GM18517 (cell line): Measurements from ENCODE around the gene OR1F1.

Experiments used
- ATAC-seq: cut with Tn5 transposase; IDR thresholded peaks from one replicate; pipeline ENCODE4 v1.9.1; 2021; ENCODE audit warnings: mild to moderate bottlenecking, moderate library complexity; ENCODE audit not compliant: unreplicated experiment

OR1F1 gene

DNA sequence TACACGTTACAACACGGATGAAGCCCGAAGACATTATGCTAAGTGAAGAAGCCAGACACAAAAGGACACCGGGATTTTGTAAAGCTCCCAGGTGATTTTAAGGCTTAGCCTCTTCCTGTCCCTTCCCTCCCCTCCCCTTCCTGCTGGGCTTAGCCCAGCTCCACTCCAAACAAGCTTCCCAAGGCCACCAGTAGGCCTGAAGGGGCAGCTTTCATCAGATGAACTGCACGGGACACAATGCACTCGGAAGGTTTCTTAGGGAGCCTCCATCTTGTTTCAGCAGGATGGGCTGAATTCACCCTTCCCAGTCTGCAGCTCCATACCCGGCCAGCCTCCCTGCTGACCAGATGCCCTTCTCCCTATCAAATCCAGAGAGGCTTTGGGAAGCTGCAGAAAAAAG, 58.0 kb downstream of the OR1F1 start:
- ATAC-seq, result no peak

DNA sequence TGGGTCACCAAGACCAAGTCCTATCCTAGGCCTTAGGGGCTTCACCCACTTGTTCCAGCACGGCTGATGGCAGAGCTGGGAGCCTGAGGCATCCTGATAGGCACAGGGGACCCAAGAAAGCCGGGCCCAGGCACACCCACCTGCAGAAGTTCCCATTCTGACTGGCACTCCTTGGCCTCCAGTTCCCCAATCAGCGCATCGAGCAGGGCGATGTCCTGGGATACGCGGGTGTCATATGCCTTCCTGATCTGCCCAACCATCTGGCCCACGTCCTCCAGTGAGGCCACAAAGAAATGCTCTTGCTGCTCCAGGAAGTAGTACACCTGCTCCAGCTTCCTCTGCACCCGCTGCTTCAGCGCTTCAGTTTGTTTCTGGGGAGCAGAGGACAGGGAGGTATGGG, 58.9 kb downstream of the OR1F1 start:
- no peak for ATAC-seq

DNA sequence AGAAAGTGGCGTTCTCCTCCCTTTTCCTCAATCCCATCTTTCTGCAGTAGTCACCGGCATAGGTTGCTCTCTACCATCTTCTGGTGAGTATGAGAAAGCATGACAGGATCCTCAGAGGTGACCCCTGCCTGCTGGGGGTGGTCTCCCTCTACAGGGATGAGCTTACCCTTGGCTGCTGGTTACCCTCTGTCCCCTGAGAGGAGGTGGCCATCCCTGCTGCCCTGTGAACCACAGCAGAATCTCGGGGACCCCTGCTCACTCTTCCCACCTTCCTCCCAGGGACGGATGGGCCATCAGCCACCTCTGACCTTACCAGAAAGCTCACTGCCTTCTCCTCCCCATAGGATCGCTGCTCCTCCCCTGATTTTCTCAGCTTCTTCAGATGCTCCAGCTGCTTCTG, 60.6 kb downstream of the OR1F1 start:
- ATAC-seq, result no peak

DNA sequence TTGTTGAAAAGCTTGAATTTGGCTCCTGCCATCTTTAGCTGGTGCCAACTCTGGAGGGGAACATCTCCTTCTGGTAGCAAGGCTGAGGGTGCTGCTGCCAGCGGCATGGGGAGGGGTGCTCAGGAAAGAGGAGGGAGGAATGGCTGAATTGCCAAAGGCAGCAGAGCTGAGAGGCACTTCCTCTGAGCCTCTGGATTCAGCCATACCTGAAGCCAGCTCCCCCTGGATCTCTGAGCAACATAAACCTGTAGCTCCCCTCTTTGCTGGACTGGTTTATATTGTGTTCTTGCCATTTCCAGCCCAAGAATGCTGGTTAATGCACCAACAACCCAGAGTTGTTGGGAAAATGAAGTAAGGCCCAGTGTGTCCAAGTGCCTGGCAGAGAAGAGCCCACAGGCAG, 61.0 kb downstream of the OR1F1 start:
- no peak for ATAC-seq

DNA sequence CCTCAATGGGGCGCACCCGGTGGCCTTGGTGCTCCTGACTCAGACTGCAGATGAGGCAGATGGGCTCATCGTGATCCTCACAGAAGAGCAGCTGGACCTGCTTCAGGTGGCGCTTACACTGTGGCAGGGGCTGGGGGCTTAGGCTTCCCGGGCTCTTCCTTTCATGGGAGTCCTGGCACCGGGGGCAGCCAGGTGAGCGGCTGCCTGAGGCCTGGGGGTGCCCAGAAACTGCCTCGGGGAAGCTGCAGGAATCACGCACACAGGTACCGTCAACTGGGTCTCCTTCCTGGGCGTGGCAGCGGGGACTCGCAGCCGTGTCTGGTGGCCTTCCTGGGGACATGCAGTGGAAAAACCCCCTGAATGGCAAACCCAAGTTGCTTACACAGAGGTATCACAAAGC, 61.4 kb downstream of the OR1F1 start:
- ATAC-seq, result no peak

DNA sequence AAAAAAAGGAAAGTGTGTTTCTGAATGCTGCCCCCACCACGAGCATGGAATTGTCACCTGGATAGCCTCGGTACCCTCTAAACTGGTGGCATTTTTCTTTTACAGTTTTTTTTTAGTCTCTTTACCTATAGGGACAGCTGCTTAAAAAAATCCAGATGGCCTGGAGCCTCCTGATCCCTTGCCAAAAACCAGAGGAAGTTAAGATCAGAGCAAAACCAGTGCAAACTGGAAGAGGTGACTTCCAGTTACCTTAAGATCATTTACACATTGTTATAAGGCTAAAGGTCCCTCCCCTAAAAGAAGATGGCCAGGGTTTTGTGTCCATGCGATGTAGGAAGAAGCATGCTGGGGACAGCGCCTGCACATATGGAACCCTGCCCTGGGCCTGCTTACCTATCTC, 65.0 kb downstream of the OR1F1 start:
- no peak for ATAC-seq

DNA sequence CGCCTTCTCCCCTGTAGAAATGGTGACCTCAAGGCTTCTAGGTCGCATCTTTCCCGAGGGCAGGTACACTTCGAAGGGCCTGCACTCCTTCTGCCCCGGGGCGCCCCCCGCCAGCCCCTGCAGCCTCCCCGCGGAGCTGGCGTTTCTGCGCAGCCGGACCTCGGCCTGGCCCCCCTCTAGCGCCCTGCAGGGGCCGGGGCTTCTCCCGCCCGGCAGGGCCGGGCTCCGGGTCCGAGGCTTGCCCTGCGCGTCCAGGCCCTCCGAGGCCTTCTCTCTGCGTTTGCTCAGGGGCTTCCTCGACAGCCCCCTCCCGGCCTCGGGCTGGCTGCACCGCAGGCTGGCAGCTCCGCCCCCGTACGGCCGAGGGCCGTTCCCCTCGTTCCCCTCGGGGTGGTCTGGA, 66.3 kb downstream of the OR1F1 start:
- ATAC-seq, result no peak
